ENCODE measurements around the gene STARD7.

GRCh38 chr2:96252526-96252925 lies 43.9 kb upstream of the STARD7 start:
- TF ChIP-seq CTCF (IDR thresholded peaks at IDR 0.05), result no peak
- TF ChIP-seq POLR2A (IDR thresholded peaks at IDR 0.05), result no peak

Data from tibial nerve (tissue), 3 donors.